GM21576 (cell line): Measurements from ENCODE around the gene AOPEP.

Source experiments
- ATAC-seq: cut with Tn5 transposase; IDR thresholded peaks from one replicate; pipeline ENCODE4 v1.9.1; 2021; ENCODE audit warnings: mild to moderate bottlenecking, moderate library complexity; ENCODE audit not compliant: unreplicated experiment

AOPEP gene

DNA sequence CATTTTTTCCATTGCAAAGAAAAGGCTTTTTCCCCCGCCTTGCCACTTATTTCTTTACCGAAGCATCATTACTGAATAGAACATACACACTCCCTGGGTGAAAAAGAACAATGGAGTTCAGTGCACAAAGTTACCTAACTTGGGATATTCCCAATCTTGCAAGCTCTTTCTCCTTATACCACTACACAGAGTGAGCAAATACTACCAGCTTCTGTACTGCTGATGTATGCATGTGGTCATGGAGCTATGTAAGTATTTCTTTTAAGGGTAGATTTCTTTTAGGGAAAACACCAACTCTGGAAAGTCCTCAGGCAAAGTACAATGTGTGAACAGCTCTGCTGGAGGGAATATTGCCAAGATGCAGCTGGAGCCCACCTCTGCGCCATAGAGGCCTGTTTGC, 81.1 kb downstream of the AOPEP start:
- no peak for ATAC-seq

DNA sequence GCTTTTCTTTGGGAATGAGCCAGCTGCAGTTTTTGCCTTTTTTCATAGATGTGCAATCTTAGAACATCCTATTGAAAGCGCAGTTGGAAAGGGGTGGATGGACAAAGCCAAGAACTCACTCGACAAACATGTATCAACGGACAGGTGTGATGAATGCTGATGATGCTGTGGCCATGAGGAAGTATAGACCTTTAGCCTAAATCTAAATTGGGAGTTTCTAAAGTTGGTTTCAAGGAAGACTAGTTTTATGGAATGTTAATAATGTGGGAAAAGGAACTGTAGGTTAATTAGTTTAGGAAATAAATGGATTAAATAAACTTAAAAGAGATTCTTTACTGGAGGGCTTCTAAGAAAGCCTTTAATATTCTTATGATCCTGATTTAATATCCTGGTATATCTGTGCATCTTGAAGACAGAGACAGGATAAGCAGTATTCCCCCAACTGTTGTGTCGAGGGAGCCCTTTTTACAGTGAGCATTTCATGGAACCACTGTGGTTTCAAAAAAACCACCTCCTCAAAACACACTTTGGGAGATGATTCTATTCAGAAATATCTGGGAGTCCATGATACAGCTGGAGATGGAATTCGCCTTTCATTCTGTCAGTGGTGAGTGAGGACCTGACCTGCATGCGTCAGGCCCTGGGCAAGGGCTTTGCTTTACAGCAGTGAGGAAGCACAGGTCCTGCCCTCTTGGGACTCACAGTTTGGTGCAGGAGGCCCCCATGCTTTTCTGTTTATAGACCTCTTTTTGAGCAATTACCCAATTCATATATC, 82.6 kb downstream of the AOPEP start:
- no peak for ATAC-seq

DNA sequence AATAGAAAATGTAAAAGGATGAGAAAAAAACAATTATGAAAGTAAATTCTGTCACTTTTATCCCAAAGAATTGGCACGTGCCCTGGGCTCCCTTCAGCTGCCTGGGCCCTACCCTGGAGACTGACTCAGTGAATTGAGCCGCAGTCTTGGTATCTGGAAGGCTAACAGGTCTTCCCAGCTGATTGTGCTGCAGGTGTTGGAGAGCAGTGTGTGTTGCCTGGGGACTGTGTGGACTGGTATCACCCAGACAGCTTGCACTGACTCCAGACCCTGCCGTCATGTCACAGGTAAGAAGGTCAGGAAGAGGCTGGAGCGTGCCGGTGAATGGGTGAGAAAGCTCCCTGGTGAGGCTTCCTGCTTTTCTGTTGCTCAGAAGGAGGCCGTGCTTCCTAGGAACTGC, 83.3 kb downstream of the AOPEP start:
- ATAC-seq, result no peak

DNA sequence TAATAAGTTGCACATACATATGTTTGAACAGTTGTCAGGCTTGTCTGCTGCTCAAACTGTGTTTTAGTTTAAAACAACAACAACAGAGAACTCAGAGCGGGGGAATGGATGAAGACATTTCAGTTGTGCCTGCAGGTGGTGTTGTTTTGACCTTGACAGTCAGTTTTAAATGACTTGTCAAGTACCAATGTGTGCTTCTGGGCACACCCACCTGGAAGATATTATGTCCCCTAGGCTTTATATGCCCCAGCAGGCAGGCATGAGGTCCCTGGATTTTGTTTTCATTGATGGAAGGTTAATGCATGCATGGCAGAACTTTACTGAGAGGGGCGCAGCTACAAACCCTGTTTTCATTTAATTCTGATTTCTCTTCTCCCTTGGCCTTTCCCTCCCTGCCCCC, 84.6 kb downstream of the AOPEP start:
- no peak for ATAC-seq

DNA sequence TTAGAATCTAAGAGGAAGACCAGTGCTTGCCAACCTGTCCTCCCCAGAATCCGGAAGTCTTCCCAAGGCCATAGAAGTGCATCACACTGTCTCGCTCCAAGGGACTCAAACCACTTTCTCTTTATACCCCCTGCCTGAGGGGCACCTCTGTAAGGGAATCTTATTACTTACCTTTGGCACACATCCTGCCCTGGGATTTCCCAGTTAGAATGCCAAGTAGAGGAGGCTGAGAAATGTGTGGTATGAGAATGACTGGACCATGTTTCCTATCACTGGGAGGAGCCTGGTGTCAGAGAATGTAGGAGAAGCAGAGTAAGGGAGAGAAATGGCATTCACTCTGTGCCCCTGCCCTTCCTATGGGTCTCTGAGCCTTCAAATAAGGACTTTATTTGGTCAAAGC, 85.8 kb downstream of the AOPEP start:
- no peak for ATAC-seq

DNA sequence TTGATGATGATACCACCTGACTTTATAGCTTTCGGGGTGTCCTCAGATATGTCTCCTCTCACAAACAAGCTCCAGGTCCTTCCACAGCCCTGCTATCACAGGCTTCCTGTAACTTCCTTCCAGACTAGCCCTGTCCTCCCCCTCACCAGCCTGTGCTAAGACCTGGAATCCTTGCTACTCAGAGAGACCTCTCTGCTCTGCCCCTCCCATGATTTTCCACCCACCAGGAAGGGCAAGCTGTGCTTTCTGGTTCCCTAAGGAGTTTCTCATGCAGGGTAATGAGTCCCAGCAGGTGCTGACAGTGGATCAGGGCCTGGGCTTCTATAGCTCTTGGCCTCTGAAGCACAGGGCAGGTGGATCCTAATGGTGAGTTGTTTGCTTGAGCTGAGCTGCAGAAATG, 86.9 kb downstream of the AOPEP start:
- ATAC-seq, result no peak

DNA sequence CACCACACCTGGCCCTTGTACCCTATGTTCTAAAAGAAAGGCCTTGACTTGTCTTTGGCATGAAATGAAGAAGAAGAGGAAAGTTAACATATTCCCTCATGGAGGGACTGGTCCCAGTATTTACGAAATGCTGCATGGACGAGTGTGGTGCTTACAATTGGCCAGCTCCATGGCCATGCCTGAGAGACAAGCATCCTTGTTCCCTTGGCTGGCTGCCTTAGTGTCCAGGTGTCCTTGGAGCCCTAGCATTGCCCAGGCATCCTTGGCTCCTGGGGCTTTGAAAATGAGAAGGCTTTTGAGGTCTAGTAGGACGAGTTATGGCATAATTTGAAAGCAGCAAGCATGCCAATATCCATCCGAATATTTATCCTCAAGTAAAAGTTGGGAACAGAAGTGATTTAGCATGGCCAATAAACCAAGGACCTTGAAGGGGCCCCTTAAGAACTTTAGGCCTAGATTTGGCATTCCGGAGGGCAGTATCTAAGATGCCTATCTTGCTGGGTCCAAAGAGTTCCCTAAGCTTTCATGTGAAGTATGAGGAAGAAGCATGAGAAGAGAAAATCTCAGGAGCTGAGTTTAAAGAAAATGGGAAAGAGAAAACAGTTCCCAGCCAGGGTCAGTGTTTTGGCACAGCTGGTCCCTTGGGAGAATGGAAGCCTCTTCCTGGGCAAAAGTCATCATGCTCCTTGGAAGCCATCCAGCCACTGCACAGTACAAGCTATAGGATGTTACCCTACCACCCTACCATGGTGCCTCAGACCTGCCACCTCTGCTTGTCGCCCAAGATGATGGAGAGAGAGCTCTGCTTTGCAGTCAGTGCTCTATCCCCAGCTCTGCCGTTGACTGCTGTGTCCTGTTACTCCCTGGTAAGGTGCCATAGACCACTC, 91.0 kb downstream of the AOPEP start:
- ATAC-seq, result no peak

DNA sequence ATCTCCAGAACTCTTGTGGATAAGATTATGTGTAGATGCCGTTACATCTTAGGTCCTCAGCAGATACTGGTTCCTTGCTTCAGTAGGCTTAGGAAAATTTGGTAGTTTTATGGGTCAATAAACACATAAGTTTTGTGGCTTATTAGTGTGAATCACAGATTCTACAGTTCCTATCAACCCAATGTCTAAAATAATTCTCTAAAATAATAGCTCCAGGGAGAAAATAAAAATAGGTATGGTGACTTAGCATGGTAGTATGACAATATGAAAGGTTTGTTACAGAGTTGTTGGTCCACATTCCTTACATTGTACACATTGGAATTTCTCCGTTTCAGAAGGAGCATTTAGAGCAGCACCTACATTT, 91.7 kb downstream of the AOPEP start:
- no peak for ATAC-seq

DNA sequence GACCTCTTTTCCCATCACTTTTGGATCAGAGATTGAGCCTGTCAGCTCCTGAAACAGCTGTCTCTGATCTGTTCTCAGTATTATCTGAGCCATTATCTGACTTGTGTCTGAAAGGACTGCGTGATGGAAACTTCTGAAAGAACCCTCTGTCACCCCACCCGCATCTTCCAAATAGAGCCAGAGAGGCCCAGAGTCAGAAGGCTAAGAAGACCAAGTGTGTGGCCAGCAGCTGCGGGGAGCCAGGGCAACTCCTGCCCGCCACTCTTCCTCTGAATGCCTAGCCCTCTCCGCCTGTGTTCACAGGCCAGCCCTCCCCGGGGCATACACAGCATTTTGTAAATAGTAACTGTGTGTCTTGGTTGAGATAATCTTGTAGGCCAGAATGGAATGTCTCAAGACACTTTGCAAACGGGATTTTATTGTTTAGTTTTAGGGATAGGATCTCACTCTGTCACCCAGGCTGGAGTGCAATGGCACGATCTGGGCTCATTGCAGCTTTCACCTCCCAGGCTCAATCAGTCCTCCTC, 92.7 kb downstream of the AOPEP start:
- no peak for ATAC-seq

DNA sequence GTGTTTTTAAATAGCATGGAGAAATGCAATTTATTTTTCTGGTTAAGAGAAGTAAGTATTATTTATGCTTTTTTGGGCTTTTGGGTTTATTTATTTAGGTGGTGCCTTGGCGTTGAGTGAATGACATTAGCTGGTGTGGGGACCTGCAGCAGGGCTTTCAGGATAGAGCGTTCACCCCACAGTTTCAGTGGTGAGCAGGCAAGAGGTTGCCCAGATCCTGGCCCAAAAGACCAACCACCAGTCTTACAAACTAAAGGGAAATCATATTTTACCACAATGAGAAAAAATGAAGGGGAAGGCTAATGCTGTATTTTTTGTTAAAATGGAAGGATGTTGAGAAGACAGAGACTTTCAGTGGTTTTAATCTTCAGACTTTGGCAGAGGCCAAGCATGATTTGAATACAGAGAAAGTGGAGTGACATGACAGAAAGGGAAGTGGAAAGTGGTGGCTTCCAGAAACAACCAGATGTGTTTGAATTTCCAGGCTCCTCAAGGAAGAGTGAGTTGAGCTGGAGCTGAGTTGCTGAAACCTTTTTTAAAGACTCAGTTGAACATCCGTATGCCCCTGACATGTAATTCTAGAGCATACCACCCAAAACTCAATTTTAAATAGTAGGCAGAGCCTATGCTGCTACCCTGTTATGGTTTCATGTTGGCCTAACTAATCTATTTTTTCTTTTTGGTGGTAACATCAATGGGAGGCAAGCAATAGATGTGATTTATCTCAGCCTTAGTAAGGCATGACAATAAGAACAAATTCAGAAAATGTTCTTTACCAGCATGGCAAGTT, 94.8 kb downstream of the AOPEP start:
- ATAC-seq, result peak; percentile 72

DNA sequence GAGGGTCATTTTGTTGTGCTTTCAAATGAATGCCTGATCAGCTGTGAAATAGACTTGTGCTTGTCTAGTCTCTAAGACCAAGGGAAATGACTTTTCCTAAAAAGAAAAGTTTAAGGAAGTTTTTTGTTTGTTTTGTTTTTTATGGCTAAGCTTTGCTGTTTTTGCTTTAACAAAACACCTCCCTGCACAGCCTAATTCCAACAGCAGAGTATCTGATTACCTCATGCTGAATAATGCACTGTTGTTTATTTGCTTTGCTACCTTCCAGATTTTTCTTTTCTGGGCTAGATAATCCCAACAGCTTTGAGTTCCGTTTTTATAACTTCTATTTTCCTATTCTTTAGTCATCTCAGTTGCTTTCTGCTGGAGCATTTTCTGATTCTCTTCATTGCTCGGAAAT, 95.8 kb downstream of the AOPEP start:
- no peak for ATAC-seq

DNA sequence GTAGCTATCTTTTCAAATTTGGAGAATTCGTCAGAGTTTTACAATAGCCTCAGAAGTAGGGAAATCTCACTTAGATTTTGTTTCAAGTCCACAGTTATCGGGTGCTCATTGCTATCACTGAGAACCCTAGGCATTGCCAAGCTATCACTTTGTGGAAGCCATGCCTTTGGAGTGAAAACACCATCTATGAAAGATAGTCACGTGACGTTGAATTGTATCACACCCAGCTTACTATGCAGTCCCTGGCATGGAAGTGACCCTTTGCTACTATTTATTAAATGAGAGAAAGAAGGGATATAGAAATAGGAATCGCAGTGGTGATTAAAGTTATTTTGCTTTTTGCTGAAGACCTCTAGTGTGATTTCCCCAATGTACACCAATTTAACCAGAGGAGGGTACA, 97.2 kb downstream of the AOPEP start:
- no peak for ATAC-seq

DNA sequence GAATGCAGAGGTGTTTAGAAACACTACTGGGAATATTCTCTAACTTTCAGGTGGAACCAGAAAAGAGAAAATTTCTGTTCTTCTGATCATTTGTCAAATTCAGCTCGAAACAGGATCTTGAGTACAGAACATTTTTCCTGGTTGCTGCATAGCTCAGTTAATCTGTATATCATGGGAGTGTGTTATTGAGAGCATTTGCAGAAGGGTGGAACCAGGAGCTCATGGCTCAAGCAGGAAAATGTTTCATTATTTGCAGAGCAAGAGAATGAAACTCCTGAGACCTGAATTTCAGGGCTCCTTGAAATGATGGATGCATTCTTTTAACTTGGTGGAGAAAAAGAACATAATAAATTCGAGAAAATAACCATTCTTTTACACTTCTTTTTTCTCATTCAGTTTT, 97.9 kb downstream of the AOPEP start:
- ATAC-seq, result no peak

DNA sequence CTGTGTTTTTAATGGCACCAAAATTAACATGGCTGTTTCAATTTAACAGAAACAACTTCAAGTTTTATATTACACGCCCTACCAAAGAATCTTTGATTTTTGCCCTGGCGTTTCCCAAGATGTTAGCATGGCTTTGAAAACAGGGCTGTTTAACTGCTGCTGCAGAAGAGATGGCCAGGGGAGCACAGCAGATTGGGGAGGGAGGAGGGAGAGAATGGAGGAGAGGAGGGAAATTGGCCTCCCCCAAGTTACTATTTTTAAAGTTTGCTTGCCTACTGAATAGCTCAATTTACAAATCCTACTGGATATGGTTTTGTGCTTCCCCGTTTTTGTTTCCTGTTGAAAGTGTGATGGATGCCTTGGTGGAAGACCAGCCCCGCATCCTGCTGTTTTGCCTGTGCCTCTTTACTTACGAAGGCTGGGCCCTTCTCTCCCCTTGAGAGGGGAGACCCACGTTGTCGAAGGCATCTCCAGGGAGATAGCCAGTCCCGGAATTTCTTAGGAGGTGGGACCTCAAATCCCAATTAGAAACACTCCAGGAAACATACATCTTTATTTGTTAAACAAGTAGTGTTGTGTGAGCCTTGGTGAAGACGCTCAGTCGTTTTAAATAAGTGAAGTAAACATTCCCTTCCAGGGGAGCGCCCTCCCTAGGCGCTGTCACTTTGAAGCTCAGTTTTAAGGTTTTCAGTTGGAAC, 98.6 kb downstream of the AOPEP start:
- no peak for ATAC-seq

DNA sequence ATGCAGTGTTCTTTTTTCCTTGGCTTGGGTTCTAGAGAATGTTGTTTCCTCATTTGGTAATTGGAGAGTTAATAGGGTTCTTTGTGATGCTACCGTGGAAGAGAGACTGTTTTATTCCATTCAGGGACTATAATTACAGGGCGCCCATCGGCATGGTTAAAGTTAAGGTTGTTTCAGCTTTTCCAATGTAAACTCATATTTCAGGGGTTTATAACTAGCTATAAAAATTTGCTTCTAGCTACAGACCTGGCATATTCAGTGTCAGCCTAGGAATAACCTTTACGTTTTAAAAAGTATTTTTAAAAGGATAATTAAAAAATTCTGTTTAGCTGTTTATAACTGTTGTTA, 99.1 kb downstream of the AOPEP start:
- no peak for ATAC-seq

DNA sequence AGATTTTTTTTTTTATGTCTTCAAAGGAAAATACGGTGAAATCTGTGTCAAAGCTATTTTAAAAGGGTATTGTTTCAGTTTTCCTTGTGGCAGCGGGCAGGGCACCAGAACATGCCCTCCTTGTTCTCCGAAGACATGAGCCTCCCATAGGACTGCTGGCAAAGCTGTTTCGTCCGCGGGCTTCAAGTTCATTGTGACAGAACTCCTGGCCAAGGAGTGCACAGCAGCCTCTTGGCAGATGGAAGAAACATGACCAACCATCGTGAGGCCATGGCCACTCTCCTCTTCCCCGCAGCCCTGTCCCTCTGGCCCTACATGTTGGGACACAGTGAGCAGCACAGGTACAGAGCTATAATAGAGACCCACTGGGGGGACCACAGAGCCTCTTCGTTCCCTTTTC, 99.5 kb downstream of the AOPEP start:
- ATAC-seq, result no peak

DNA sequence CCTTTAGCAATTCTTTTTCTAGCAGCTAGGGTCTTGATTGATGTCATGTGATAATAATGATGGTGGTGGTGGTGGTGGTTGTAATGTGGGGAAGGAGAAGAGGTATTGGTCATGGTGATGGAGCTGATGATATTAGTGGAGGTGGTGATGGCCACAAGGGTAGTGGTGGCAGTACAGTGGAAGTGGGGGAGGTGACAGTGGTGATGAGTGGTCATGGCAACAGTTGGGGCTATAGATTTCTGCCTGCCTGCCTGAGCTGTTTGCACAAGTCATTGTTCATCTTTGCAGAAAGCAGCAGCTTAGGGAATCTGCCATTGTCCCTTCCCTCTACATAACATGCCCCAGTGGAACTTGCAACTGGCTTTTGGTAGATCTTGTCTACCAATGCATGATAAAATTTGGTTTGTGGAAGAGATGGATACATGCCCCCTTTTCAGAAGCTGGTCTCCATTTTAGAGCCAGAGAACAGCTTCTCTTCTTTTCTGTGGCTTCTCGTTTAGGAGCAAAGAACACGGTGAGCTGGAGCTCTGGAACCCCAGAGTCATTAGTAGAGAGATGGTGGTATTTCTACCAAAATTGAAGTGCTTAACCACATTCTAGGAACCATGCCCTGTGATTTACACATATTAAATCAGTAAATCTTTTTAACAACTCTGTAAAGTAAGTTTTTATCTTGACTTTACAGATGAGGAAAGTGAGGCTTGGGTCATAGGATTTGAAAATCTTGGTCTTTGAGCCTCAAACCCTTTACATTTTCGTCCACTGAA, 100.3 kb downstream of the AOPEP start:
- ATAC-seq, result no peak

DNA sequence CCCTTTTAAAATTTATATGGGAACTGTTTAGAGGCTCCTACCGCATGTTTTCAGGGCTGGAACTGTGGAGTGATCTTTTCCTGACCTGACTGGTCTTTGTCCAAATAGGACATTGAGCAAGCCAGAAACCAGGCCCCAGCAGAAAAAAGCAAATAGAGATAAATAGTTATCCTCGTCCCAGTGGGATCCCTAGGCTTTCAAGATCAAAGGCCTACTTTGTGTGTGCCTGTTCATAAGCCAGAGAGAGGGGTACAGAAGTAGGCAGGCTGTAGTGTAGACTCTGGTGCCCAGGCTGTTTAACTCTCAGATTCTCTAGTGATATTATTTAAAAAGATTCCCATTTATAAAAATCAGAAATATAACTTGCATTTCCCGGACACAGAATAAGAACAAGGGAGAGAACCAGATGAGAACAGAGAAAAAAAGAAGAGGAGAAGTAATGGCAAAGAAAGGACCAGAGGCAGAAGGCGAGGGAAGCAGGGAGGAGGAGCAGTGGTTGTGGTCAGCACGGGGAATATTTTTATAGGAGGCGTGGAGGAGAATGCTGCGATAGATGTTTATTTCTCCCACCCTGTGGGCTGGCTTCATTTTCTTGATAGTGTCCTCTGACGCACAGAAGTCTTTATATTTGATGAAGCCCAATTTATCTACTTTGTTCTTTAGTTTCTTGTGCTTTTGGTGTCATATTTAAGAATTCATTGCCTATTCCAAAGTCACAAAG, 101.2 kb downstream of the AOPEP start:
- ATAC-seq, result no peak

DNA sequence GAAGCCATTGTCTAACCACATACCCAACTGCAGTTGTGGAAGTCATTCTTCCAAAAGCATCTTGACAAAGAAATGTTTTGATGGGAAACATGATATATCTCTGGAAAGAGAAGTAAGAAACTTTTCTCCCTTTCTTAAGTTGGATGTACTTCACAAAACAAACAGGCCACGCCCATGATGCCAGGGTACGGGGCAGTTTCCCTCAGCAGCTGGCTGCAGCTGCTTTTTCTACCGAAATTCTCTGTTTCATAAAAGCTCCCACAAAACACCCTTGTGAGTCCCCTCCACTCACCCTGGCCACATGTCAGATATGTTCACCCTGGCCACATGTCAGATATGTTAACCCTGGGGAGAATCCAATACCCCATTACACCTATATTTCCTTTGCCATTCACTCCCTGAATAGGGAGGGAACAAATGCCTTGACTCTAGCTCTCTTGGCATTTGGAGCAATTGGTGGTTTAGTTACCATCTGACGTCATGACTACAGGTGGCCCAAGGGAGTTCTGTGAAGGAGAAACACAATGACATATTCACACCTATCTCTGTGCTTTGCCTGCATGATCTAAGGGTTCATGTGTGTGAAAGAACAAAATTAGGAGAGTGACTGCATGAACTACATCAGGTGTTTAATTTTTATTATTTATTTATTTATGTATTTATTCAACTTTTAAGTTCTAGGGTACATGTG, 103.0 kb downstream of the AOPEP start:
- no peak for ATAC-seq
